NB4 (cell line): ENCODE measurements around the gene DRICH1.

Source experiments
- POLR2A ChIP-seq: IDR thresholded peaks from 2 replicates; pipeline ENCODE4 v1.6.1; 2011; ENCODE audit warnings: mild to moderate bottlenecking; ENCODE audit not compliant: insufficient read length; ENCODE audit errors: extremely low read depth
- TF ChIP-seq, protein P1 (sequence below): IDR thresholded peaks from one replicate; pipeline ENCODE4 v1.5.1; 2012; ENCODE audit warnings: low read depth, low read length
- TF ChIP-seq, protein P2 (sequence below): IDR thresholded peaks from 2 replicates; pipeline ENCODE4 v1.6.1; 2011; ENCODE audit warnings: low read depth, low read length

DNA sequence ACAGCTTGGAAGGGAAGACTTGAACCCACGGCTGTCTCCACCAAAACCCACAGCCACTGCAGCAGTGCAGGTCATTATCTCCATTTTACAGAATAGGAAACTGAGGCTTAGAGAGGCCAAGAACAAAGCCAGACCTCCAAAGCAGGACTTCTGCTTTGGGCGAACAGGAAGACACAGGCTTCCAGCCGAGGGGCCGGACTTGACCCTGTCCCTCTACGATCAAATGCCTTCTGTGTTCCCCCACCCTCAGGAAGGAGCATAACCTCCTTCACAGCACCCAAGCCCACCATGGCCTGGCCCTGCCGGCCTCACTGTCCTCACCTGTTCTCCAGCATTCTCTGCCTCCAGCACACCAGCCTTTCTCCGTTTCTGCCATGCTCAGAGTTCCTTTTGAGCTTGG lies 67.8 kb downstream of the DRICH1 start:
- TF ChIP-seq, protein P1, sequence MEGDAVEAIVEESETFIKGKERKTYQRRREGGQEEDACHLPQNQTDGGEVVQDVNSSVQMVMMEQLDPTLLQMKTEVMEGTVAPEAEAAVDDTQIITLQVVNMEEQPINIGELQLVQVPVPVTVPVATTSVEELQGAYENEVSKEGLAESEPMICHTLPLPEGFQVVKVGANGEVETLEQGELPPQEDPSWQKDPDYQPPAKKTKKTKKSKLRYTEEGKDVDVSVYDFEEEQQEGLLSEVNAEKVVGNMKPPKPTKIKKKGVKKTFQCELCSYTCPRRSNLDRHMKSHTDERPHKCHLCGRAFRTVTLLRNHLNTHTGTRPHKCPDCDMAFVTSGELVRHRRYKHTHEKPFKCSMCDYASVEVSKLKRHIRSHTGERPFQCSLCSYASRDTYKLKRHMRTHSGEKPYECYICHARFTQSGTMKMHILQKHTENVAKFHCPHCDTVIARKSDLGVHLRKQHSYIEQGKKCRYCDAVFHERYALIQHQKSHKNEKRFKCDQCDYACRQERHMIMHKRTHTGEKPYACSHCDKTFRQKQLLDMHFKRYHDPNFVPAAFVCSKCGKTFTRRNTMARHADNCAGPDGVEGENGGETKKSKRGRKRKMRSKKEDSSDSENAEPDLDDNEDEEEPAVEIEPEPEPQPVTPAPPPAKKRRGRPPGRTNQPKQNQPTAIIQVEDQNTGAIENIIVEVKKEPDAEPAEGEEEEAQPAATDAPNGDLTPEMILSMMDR = no peak
- TF ChIP-seq POLR2A = no peak
- TF ChIP-seq, protein P2, sequence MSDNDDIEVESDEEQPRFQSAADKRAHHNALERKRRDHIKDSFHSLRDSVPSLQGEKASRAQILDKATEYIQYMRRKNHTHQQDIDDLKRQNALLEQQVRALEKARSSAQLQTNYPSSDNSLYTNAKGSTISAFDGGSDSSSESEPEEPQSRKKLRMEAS = no peak
